Measurements from ENCODE around the gene QPRT.
"Not testable (repeated sequence)": the region's sequence is repeated elsewhere in the genome, so short reads cannot be mapped to it uniquely, and the experiment has no call there.

Gene QPRT

GRCh38 chr16:29721167-29721879, 42.3 kb downstream of the QPRT start:
- DNase-seq, result peak; percentile 18 to 33

DNA sequence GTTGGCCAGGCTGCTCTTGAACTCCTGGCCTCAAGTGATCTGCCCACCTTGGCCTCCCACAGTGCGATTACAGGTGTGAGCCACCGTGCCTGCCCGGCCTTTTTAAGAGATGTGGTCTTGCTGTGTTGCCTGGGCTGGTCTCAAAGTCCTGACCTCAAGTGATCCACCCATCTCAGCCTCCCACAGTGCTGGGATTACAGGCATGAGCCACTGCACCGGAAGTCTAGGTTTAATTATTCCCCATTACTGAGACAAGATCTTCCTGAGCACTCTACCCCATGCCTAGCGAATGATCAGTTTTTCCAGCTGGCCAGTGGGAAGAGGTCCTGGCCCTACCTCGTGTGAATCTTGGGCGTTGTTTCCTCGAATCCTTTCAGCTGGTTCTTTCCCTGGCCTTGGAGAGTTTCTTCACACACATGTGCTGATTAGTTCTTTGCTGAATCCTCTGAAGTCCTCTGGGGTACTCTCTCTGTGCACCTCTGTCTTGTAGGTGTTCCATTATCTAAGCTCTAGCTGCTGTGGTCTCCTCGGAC, 47.9 kb downstream of the QPRT start:
- no peak for DNase-seq

DNA sequence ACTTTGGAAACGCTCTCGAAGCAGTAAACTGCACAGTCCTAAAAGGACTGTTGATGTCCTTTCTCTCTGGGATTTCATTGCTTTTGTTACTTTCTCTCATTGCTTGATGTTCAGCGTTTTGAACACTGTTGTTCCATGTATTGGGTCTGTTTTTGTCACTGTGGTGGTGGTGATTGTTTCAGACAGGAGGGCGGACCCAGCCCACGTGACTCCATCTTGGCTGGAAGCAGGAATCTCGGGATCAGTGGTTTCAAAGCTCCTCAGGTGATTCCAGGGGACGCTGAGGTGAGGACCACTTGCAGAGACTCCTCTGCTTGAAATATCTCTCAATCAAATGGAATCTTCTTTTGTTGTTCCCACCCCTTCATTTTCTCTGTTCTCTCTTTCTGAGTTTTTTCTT, 48.5 kb downstream of the QPRT start:
- DNase-seq, result no peak

- DNase-seq, result no peak
These were observed 50.1 kb downstream of the QPRT start for GRCh38 chr16:29729116-29729521.

GRCh38 chr16:29730649-29731048, 51.7 kb downstream of the QPRT start:
- DNase-seq, result no peak

GRCh38 chr16:29731768-29732601, 53.0 kb downstream of the QPRT start:
- DNase-seq, result peak; percentile 50 to 60

DNA sequence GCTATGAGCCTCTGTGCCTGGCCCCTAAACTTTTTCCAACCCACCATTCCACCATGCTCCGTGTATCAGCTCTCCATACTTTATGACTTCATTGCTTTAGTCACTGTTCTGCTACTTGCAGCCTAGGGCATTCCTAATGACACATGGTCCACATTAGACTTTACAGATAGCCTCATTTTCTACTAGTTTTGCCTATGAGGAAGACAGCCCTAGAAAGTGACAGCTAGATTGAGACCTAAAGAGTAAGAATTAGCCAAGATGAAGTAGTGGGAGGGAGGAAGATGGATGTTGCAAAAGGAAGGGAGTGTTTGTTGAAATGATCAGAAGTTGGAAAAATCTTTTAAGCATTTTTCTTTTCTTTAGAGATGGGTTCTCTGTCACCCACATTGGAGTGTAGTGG, 55.8 kb downstream of the QPRT start:
- no peak for DNase-seq

GRCh38 chr16:29736112-29736511, 57.1 kb downstream of the QPRT start:
- no peak for DNase-seq

GRCh38 chr16:29736764-29737163, 57.8 kb downstream of the QPRT start:
- DNase-seq, result no peak

DNA sequence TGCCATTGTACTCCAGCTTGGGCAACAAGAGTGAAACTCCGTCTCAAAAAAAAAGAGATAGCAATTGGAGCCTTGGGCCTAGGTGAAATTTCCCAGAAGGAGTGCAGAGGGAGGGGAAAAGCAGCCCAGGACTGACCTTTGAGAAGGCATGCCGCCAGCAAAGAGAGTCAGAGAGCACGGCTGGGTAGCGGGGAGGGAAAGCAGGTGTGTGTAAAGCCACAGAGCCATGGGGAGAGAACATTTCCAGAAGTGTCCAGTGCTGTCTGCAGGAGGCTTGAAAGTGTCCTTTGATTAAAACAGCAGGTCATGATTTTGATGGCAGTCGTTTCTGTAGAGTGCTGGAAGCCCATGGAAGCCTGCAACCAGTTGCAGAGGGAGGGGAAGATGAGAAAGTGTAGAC, 58.7 kb downstream of the QPRT start:
- no peak for DNase-seq

DNA sequence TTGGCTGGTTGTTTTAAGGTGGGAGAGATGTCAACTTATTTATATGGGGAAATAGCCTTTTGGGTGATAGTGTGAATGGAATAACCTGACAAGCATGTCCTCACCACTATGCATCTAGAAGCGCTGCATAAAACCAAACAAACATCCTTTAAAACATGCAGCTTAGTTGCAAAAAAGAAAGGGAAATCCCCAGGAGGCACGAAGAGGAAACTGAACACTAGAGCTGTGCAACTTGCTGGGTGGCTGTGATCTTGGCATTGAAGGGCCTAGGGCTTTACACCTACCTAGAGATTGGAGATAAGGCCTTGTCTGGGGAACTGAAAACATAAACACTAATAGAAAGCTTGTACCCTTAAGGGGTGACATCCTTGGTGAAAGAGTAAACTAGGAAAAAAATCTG, 59.5 kb downstream of the QPRT start:
- DNase-seq, result peak; percentile 45 to 48

DNA sequence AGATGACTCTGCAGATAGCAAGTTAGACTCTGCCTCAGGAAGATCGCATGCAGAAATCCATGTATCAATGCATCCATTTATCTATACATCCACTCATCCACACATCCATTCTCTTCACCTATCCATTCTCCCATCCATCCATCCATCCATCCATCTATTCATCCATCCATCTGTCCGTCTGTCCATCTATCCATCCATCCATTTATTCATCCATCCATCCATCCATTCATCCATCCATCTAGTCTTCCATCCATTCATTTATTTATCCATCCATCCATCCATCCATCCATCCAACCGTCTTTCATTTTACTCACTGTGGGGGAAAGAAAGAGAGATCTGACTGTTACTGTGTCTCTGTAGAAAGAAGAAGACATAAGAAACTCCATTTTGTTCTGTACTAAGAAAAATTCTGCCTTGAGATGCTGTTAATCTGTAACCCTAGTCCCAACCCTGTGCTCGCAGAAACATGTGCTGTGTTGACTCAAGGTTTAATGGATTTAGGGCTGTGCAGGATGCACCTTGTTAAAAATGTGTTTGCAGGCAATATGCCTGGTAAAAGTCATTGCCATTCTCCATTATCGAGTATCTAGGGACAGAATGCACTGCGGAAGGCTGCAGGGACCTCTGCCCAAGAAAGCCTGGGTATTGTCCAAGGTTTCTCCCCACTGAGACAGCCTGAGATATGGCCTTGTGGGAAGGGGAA, 61.1 kb downstream of the QPRT start:
- not testable (repeated sequence) for DNase-seq

DNA sequence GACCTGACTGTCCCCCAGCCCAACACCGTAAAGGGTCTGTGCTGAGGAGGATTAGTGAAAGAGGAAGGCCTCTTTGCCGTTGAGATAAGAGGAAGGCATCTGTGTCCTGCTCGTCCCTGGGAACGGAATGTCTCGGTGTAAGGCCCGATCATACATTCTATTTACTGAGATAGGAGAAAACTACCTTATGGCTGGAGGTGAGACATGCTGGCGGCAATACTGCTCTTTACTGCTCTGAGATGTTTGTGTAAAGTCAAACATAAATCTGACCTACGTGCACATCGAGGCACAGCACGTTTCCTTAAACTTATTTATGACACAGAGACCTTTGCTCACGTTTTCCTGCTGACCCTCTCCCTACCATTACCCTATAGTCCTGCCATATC, 61.6 kb downstream of the QPRT start:
- DNase-seq, result not testable (repeated sequence)

- DNase-seq, result no peak
These were observed 63.8 kb downstream of the QPRT start for GRCh38 chr16:29742683-29743275.

DNA sequence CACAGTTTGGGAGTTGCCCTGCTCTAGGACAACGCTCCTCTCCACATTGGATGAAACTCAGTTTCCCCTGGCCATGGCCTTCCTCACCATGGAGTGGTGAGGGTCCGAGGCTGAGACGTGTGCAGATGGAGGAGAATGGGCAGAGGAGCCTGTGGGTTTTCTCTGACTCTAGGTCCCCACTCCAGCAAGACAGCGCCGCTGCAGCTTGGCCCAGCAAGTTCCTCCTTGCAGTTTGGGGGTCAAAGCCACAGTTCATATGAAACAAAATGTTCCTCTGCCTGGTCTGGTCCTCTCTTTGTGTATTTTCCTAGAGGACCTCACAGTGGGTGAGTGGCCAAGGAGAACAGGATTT, 64.5 kb downstream of the QPRT start:
- DNase-seq, result no peak

DNA sequence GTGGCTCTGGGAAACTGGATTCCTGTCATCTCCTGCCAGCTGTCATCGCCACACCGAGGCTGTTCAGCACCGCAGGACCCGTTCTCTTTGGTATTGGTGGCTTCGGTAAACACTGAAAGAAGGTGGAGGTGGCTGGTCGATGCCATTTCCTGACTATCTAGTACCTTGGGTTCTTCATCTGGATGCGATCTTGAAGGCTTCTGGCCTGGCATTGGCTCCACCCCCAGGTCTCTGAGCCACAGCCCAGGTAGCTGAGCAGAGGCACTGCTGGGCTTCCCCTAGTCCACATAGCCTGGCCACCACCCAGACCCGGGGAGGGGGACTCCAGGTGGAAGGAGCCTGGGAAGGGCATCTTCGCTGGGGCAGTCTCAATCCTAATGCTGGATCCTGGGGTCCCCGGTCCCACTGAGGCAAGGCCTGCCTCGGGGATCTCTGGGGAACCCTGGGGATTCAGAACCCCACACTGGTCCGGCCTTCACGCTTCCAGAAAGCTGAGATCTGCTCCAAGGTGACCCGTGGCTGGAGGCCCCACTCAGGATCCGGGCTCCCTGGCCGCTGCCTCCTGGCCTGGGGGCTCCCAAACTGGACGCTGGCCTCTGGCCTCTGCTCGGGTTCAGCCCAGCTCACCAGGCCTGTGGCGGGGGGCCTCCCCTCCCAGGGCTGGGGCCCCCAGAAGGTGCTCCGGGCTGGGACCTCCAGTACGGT, 65.0 kb downstream of the QPRT start:
- DNase-seq, result peak; percentile 22 to 39

- DNase-seq, result no peak
These were observed 65.6 kb downstream of the QPRT start for GRCh38 chr16:29744541-29745101.

DNA sequence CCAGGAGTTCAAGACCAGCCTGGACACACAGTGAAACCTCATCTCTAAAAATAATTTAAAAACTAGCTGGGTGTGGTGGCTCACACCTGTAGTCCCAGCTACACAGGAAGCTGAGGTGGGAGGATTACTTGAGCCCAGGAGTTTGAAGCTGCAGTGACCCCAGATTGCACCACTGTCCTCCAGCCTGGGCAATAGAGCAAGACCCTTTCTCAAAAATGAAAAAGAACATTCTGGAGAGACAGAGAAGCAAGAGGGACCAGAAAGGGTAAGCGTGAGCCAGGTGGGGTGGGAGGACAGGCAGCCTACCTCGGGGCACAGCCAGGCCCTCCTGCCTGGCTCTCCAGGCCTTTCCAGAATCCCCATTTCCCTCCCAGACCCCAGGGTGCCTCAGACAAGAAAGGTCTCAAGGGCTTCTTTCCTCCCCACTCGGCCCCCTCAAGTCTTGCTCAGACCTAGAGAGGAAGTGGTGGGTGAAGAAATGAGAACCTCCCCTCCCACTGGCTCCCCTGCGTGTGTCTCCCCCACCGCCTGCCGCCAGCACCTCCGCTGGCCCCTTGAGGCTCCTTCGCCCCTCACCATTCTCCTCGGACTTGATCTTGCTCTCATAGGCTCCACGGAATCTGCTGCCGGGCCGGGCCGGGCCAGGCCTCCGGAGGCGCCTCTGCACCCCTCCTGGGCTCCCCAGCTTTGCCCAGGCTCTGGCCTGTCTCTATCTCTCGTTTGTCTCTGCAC, 66.3 kb downstream of the QPRT start:
- peak; percentile 42 for DNase-seq

DNA sequence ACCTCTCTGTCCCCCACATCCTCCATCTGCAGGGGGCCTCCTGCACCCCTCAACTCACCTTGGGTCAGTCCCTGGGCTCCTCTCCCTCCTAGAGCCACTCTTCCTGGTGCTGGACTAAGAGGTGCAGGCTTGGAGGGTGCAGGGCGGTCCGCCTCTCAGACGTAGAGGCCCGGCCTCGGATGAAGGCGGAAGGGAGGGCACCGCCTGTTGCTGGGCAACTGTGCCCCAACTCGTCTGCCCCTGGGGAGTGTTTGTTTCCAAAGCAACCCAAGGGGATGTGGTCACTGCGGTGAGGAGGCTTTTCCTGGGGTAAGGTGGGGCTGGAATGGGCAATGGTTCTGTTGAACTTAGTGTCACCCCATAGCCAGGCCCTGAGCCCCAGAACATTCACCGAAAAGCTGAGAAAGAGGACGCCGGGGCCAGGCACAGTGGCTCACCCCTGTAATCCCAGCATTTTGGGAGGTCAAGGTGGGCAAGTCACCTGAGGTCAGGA, 66.9 kb downstream of the QPRT start, which contains the start of gene C16orf54:
Gene C16orf54, minus strand, starts transcription at position 138 of the 493 bp plus-strand sequence. CDS start 1,039 bp downstream, outside the sequence.
- peak; percentile 75 to 83 for DNase-seq

- not testable (repeated sequence) for DNase-seq
These were observed 67.5 kb downstream of the QPRT start for GRCh38 chr16:29746518-29746917.

All from activated CD4-positive, alpha-beta T cell treated with anti-CD3 and anti-CD28 coated beads for 4 hours (primary cell).